ENCODE data around the gene PHF21A. TPM values are rescaled to one million over a fixed set of nuclear protein-coding genes. Genes with fewer than 3 reads are reported as not detected.

PHF21A gene
- total and polyA plus RNA-seq, 2 donors (not counting 3 experiments of a cell fraction or from before 2014, with no cell fraction given) = 14.1 to 30.5 TPM

GRCh38 chr11:45897556-45897955, 223.7 kb downstream of the PHF21A start:
- FAIRE-seq = no peak
- ChIA-PET POLR2A (no interaction called here), CTCF (interaction anchor here (1.4 kb wide), 1 partner anchor 25 kb away, joined by 4 read pairs; no protein-coding TSS in a partner anchor)
- DNase-seq (ENCODE audit: low read depth, low spot score) = no peak
- TF ChIP-seq EZH2 (IDR thresholded peaks at IDR 0.05; ENCODE audit: borderline replicate concordance, low read depth, low read length, severe bottlenecking) (no peak), FOS (IDR thresholded peaks at IDR 0.05; ENCODE audit: borderline replicate concordance, insufficient read depth, low read length) (no peak), MYC (IDR thresholded peaks at IDR 0.05; ENCODE audit: low read depth, low read length) (no peak), GATA2 (IDR thresholded peaks at IDR 0.05; ENCODE audit: insufficient read depth, insufficient read length, low read depth, low read length) (no peak), MAX (IDR thresholded peaks at IDR 0.05; ENCODE audit: insufficient read depth, insufficient read length) (no peak), POLR2AphosphoS5 (IDR thresholded peaks at IDR 0.05; ENCODE audit: insufficient read depth, low read depth, low read length) (no peak), POLR2A (IDR thresholded peaks at IDR 0.05; ENCODE audit: low read depth, low read length) (no peak), JUN (IDR thresholded peaks at IDR 0.05; ENCODE audit: borderline replicate concordance, insufficient read depth, insufficient read length, low read depth) (no peak), CTCF (IDR thresholded peaks at IDR 0.05; ENCODE audit: extremely low read depth in 1 of 2, insufficient read depth in 1 of 2, low read depth in 1 of 2, low read length in 2 of 2) (no peak)
- Histone ChIP-seq H3K4me2 (ENCODE audit: insufficient read depth, low read length) (no peak overlapping the region), H3K9me3 (replicated peaks; ENCODE audit: control insufficient read depth, insufficient read depth, low read length) (no peaks in the 10 kb centered on the region), H4K20me1 (replicated peaks; ENCODE audit: control insufficient read depth, extremely low read depth, insufficient read depth, low read length) (no peaks in the 10 kb centered on the region), H3K4me1 (ENCODE audit: control insufficient read depth, extremely low read depth, insufficient read depth, low read length) (peaks cover 10% of the 10 kb centered on the region), H3K27ac (ENCODE audit: insufficient read depth, low read depth, low read length) (no peak overlapping the region), H3K27me3 (ENCODE audit: control insufficient read depth in 2 of 2, insufficient read depth in 2 of 2, low read length in 2 of 2) (peaks cover 4 to 9% of the 10 kb centered on the region in 2 experiments), H3K9me1 (replicated peaks; ENCODE audit: control insufficient read depth, extremely low read depth, insufficient read depth, low read length) (no peaks in the 10 kb centered on the region), H3K4me3 (replicated peaks in 1 of 3; ENCODE audit: insufficient read depth in 1 of 3, low read depth in 1 of 3, low read length in 3 of 3) (no peak overlapping the region), H3K9ac (replicated peaks; ENCODE audit: extremely low read depth, insufficient read depth, low read length) (no peak overlapping the region), H3K36me3 (ENCODE audit: control insufficient read depth in 2 of 2, extremely low read depth in 1 of 2, insufficient read depth in 2 of 2, low read length in 2 of 2) (no peaks in the 10 kb centered on the region), H3K79me2 (ENCODE audit: control insufficient read depth, insufficient read depth, low read length) (no peaks in the 10 kb centered on the region), H2AFZ (ENCODE audit: low read depth, low read length) (no peak overlapping the region)
- dilution Hi-C loops (cut with MboI; ENCODE audit: extremely low pct_ligation_motif_present, low sequenced_read_pairs) = no loop called here
- intact Hi-C loops (cut with micrococcal nuclease) = no loop called here
- BruUV-seq (replicated peaks) = no TSS peak

Measured in endothelial cell of umbilical vein (primary cell).